ENCODE measurements around the gene PCNX2. TPM values are rescaled to one million over a fixed set of nuclear protein-coding genes. Genes with fewer than 3 reads are reported as not detected.
"Not testable (repeated sequence)": the region's sequence is repeated elsewhere in the genome, so short reads cannot be mapped to it uniquely, and the experiment has no call there.

The PCNX2 gene
- total RNA-seq, 1 donor from 2014 or later = 29.5 TPM

- no peak for DNase-seq (ENCODE audit: low read depth)
- no peak for TF ChIP-seq CTCF (IDR thresholded peaks at IDR 0.05; ENCODE audit: insufficient read depth, low read length, poor library complexity, severe bottlenecking)
- H3K27me3 ChIP-seq (ENCODE audit: control insufficient read depth, insufficient read depth, low read length) = no peaks in the 10 kb centered on the region
- peaks cover 1% of the 10 kb centered on the region for H3K36me3 ChIP-seq (ENCODE audit: control insufficient read depth, insufficient read depth, low read length)
- H3K4me3 ChIP-seq (ENCODE audit: low read depth, low read length) = no peak overlapping the region
These were observed 183.8 kb downstream of the PCNX2 start for GRCh38 chr1:233111731-233112130.

GRCh38 chr1:233109096-233109495 lies 186.4 kb downstream of the PCNX2 start:
- TF ChIP-seq CTCF (IDR thresholded peaks at IDR 0.05; ENCODE audit: insufficient read depth, low read length, poor library complexity, severe bottlenecking) = no peak
- Histone ChIP-seq H3K4me3 (ENCODE audit: low read depth, low read length) (no peak overlapping the region), H3K27me3 (ENCODE audit: control insufficient read depth, insufficient read depth, low read length) (no peaks in the 10 kb centered on the region), H3K36me3 (ENCODE audit: control insufficient read depth, insufficient read depth, low read length) (peaks cover 1% of the 10 kb centered on the region)
- no peak for DNase-seq (ENCODE audit: low read depth)

- not testable (repeated sequence) for H3K27me3 ChIP-seq (ENCODE audit: control insufficient read depth, insufficient read depth, low read length); H3K36me3 ChIP-seq (ENCODE audit: control insufficient read depth, insufficient read depth, low read length); DNase-seq (ENCODE audit: low read depth); H3K4me3 ChIP-seq (ENCODE audit: low read depth, low read length)
These were observed 187.8 kb downstream of the PCNX2 start for GRCh38 chr1:233107716-233108130.

- no peak for TF ChIP-seq CTCF (IDR thresholded peaks at IDR 0.05; ENCODE audit: insufficient read depth, low read length, poor library complexity, severe bottlenecking)
- Histone ChIP-seq H3K27me3 (ENCODE audit: control insufficient read depth, insufficient read depth, low read length) (no peaks in the 10 kb centered on the region), H3K4me3 (ENCODE audit: low read depth, low read length) (no peak overlapping the region), H3K36me3 (ENCODE audit: control insufficient read depth, insufficient read depth, low read length) (peaks cover 1% of the 10 kb centered on the region)
- no peak for DNase-seq (ENCODE audit: low read depth)
These were observed 188.3 kb downstream of the PCNX2 start for GRCh38 chr1:233107130-233107660.

GRCh38 chr1:233105225-233105624 lies 190.3 kb downstream of the PCNX2 start:
- no peak for TF ChIP-seq CTCF (IDR thresholded peaks at IDR 0.05; ENCODE audit: insufficient read depth, low read length, poor library complexity, severe bottlenecking)
- DNase-seq (ENCODE audit: low read depth) = no peak
- H3K27me3 ChIP-seq (ENCODE audit: control insufficient read depth, insufficient read depth, low read length) = no peaks in the 10 kb centered on the region
- H3K4me3 ChIP-seq (ENCODE audit: low read depth, low read length) = no peak overlapping the region
- peaks cover 1% of the 10 kb centered on the region for H3K36me3 ChIP-seq (ENCODE audit: control insufficient read depth, insufficient read depth, low read length)

- Histone ChIP-seq H3K27me3 (ENCODE audit: control insufficient read depth, insufficient read depth, low read length) (no peaks in the 10 kb centered on the region), H3K4me3 (ENCODE audit: low read depth, low read length) (no peak overlapping the region), H3K36me3 (ENCODE audit: control insufficient read depth, insufficient read depth, low read length) (no peaks in the 10 kb centered on the region)
- TF ChIP-seq CTCF (IDR thresholded peaks at IDR 0.05; ENCODE audit: insufficient read depth, low read length, poor library complexity, severe bottlenecking) = no peak
- DNase-seq (ENCODE audit: low read depth) = no peak
These were observed 193.2 kb downstream of the PCNX2 start for GRCh38 chr1:233102341-233102740.
